ENCODE results near the gene CCDC194.

CCDC194 gene

DNA sequence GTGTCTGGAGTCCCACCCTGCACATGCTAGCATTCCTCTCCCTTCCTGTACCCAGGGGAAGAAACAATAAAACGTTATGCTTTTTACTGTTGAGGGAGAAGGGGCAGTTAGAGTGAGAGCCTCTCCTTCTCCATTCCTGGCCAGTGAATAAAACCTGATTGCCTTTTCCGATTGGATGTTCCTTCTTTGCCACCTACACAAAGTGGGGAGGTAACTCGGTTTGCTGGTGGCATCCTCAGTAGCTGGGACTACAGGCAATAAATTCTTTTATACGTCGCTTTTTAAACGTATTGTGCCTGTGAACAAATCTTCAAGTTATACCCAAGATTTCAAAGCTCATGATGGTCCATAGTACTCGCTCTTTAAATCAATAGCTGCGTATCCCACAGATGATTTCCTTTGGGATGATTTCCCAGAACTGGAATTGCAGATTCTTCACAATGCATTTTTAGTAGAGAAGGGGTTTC is 25.2 kb upstream of the CCDC194 start:
- TF ChIP-seq, protein P1, sequence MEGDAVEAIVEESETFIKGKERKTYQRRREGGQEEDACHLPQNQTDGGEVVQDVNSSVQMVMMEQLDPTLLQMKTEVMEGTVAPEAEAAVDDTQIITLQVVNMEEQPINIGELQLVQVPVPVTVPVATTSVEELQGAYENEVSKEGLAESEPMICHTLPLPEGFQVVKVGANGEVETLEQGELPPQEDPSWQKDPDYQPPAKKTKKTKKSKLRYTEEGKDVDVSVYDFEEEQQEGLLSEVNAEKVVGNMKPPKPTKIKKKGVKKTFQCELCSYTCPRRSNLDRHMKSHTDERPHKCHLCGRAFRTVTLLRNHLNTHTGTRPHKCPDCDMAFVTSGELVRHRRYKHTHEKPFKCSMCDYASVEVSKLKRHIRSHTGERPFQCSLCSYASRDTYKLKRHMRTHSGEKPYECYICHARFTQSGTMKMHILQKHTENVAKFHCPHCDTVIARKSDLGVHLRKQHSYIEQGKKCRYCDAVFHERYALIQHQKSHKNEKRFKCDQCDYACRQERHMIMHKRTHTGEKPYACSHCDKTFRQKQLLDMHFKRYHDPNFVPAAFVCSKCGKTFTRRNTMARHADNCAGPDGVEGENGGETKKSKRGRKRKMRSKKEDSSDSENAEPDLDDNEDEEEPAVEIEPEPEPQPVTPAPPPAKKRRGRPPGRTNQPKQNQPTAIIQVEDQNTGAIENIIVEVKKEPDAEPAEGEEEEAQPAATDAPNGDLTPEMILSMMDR (IDR thresholded peaks at IDR 0.05; ENCODE audit: low read depth, low read length): no peak
- peak overlapping the region; percentile 76 for H3K4me3 ChIP-seq (ENCODE audit: low read depth, low read length)

DNA sequence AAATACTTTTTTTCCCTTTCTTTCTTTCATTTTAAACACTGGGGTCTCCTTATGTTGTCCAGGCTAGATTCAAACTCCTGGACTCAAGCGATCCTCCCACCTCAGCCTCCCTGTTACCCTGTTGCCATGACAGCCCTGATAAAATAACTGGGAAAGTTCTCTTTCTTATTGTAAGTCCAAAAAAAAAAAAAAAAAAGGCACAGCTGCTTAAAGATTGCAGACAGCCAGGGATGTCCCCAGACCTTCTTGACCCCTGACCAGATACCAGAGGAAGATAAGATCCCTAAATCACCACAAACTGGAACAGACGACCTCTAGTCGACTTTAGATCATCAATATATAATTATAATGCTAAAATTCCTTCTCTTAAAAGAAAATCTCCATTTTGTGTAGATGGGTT is 24.7 kb upstream of the CCDC194 start:
- H3K4me3 ChIP-seq (ENCODE audit: low read depth, low read length): peak overlapping the region; percentile 76; the same call in 1 of the 2 replicates

DNA sequence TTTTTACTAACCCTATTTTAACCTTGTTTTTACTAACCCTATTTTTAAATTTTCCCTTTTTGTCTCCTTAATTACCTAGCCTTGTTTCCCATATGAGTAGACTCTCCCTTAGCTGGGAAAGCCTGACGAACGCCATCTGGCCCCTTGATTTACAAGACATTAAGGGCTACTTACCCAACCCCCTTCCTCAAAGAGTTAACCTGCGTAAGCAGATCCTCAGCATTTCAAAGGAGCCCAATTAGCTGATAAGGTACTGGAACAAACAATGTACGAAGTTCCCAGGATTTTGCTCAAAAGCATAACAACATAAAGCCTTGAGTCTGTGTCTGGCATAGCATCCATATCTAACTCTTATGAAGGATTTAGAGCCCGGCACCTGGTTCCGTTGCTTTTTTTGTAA is 21.1 kb upstream of the CCDC194 start:
- no peak overlapping the region for H3K4me3 ChIP-seq (ENCODE audit: low read depth, low read length)
- TF ChIP-seq, protein P1 (IDR thresholded peaks at IDR 0.05; ENCODE audit: low read depth, low read length): no peak

More for the DNA sequence above, 24.7 kb upstream of the CCDC194 start:
- TF ChIP-seq, protein P1 (IDR thresholded peaks at IDR 0.05; ENCODE audit: low read depth, low read length): no peak

DNA sequence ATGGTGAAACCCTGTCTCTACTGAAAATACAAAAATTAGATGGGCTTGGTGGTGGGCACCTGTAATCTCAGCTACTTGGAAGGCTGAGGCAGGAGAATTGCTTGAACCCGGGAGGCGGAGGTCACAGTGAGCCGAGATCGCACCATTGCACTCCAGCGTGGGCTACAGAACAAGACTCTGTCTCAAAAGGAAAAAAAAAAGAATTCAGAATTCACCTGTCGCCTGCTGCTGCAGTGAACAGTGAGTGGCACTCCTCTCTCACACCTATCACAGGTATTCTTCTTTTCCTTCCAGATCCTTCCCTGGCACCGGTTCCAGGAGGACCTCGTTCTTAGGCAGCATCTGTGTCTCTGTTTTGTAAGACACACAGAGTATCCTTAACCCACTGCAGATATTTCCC is 20.1 kb upstream of the CCDC194 start:
- TF ChIP-seq, protein P1 (IDR thresholded peaks at IDR 0.05; ENCODE audit: low read depth, low read length): no peak
- no peak overlapping the region for H3K4me3 ChIP-seq (ENCODE audit: low read depth, low read length)

DNA sequence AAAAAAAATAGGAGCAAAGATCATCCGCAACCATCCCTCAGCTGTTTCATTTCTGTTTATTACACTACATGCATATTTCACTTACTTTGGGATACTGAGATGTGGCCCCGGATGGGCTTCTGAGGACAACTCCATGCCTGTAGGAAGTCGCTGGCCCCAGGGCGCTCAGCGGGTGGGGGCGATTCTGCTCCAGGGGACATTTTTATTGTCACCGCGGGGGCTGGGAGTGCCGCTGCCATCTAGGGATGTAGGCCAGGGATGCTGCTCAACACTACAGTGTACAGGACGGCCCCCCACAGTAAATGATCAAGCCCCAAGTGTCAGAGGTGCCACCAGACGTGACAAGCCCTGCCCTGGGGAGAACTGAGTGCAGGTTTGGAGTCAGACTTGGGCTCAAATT is 17.8 kb upstream of the CCDC194 start:
- TF ChIP-seq, protein P1 (IDR thresholded peaks at IDR 0.05; ENCODE audit: low read depth, low read length): no peak
- H3K4me3 ChIP-seq (ENCODE audit: low read depth, low read length): no peak overlapping the region

DNA sequence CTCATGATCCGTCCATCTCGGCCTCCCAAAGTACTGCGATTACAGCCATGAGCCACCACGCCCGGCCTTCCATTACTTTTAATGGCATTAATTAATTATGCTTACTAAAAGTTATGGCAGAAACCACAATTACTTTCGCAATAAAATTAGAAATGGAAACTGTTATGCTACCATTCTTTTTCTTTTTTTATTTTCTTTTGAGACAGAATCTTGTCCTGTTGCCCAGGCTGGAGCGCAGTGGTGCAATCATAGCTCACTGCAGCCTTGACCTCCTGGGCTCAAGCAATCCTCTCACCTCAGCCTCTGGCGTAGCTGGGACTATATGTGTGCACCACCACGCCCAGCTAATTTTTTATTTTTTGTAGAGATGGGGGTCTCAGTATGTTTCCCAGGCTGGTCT is 16.0 kb upstream of the CCDC194 start:
- TF ChIP-seq, protein P1 (IDR thresholded peaks at IDR 0.05; ENCODE audit: low read depth, low read length): no peak
- H3K4me3 ChIP-seq (ENCODE audit: low read depth, low read length): no peak overlapping the region

DNA sequence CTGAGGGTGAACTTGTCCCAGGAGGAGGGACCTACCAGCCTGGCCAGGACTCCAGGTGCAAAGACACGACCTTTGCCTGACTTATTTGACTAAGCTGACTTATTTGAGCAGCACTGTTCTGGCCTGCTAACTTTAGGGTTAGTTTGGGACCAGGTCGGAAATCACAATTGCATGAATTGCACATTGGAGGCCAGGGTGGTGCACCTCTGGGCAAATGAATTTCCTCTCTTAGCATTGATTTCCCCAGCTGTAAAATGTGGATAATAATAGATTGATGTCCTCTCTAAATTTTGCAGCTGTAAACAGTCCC is 12.8 kb upstream of the CCDC194 start:
- TF ChIP-seq, protein P1 (IDR thresholded peaks at IDR 0.05; ENCODE audit: low read depth, low read length): no peak
- no peak overlapping the region for H3K4me3 ChIP-seq (ENCODE audit: low read depth, low read length)

Data from WI38 (cell line).